NB4 (cell line): ENCODE measurements around the gene TLE6.

Experiments
- CTCF ChIP-seq: IDR thresholded peaks from one replicate; pipeline ENCODE4 v1.5.1; 2012; ENCODE audit warnings: low read depth, low read length
- MAX ChIP-seq: IDR thresholded peaks from 2 replicates; pipeline ENCODE4 v1.6.1; 2011; ENCODE audit warnings: low read depth, low read length
- MYC ChIP-seq: IDR thresholded peaks from 2 replicates; pipeline ENCODE4 v1.6.1; 2011; ENCODE audit warnings: low read depth, low read length
- POLR2A ChIP-seq: IDR thresholded peaks from 2 replicates; pipeline ENCODE4 v1.6.1; 2011; ENCODE audit warnings: mild to moderate bottlenecking; ENCODE audit not compliant: insufficient read length; ENCODE audit errors: extremely low read depth

- TF ChIP-seq POLR2A (no peak), CTCF (no peak), MYC (no peak), MAX (no peak)
These were observed 43.1 kb downstream of the TLE6 start for GRCh38 chr19:3020321-3020960.
